HCT116 (cell line): ENCODE results near the gene TTC21B. TPM values are rescaled to one million over a fixed set of nuclear protein-coding genes. Genes with fewer than 3 reads are reported as not detected.

Experiments
- ATAC-seq: fragments of 200-7000 bp; cut with Tn5 transposase; 2 replicates; pipeline ENCODE4 v1.9.1; 2020; ENCODE audit warnings: mild to moderate bottlenecking, moderate library complexity
- BruUV-seq: library from RNA; stranded (reverse); fragments of 400-500 nt; replicated peaks from 2 replicates; lab custom pipeline; 2021; lab: Mats Ljungman, UMichigan
- CTCF ChIA-PET: fragments of 300-600 bp; sonication (Branson Sonifier 250); formaldehyde crosslinking; loops from one replicate; lab custom pipeline; 2021; ENCODE audit warnings: antibody characterized with exemption; lab: Charles Lee
- POLR2A ChIA-PET: fragments of 300-600, 350-600 bp; sonication (Branson Sonifier 250); formaldehyde crosslinking; loops from one replicate; lab custom pipeline; 2021; ENCODE audit warnings: antibody characterized with exemption; lab: Charles Lee
- RAD21 ChIA-PET, 2 experiments: fragments of 300-600 bp; sonication (Branson Sonifier 250); formaldehyde crosslinking; loops; one replicate each; lab custom pipeline; 2023; ENCODE audit warnings: low total read pairs in 2 of 2; ENCODE audit not compliant: uncharacterized antibody in 2 of 2, unreplicated experiment in 2 of 2, low non-redundant PET in 1 of 2; lab: Charles Lee
- DNase-seq: peaks from one replicate; pipeline ENCODE4 v3.0.0-alpha.2; 2010; ENCODE audit warnings: low read depth, low spot score
- H2AFZ ChIP-seq: fragments of 200-600 bp; shearing (Covaris generic), sonication (generic); 2 replicates; pipeline ENCODE4 v1.6.1; 2017; ENCODE audit warnings: low read depth, mixed run types, mixed read lengths, antibody characterized with exemption, low read length; ENCODE audit not compliant: poor library complexity, severe bottlenecking
- H3K27ac ChIP-seq: 2 replicates; pipeline ENCODE4 v1.5.1; 2012; ENCODE audit warnings: low read depth, low read length
- H3K27me3 ChIP-seq: fragments of 200-600 bp; sonication (generic); 2 replicates; pipeline ENCODE4 v1.6.1; 2016; ENCODE audit warnings: mixed run types, low read length, mixed read lengths; ENCODE audit not compliant: insufficient read depth
- H3K36me3 ChIP-seq, 2 experiments: fragments of 200-500 bp in 1 of 2; fragments of 200-600 bp in 1 of 2; sonication (Bioruptor generic) in 1 of 2; sonication (generic) in 1 of 2; 2 replicates each; pipeline versions ENCODE4 v1.5.1 to v1.6.1; 2014 to 2016; ENCODE audit warnings: low read length in 2 of 2, inconsistent platforms in 1 of 2, mixed read lengths in 1 of 2, mixed run types in 1 of 2; ENCODE audit not compliant: insufficient read depth in 2 of 2, control insufficient read depth in 1 of 2
- H3K4me1 ChIP-seq, 2 experiments: fragments of 200-600 bp in 1 of 2; sonication (generic) in 1 of 2; 2 replicates each; pipeline versions ENCODE4 v1.5.1 to v1.6.1; 2012 to 2017; ENCODE audit warnings: low read length in 2 of 2, inconsistent platforms in 1 of 2, mild to moderate bottlenecking in 1 of 2, mixed read lengths in 1 of 2, mixed run types in 1 of 2, moderate library complexity in 1 of 2; ENCODE audit not compliant: insufficient read depth in 2 of 2, control insufficient read depth in 1 of 2
- H3K4me2 ChIP-seq: fragments of 200-600 bp; sonication (generic); 2 replicates; pipeline ENCODE4 v1.6.1; 2017; ENCODE audit warnings: mixed run types, low read length, mixed read lengths
- H3K4me3 ChIP-seq, 2 experiments: fragments of 200-600 bp in 1 of 2; sonication (generic) in 1 of 2; replicated peaks in 1 of 2; 2 replicates each; pipeline ENCODE4 v1.5.1; 2011 to 2016; ENCODE audit warnings: low read length in 2 of 2, control low read depth in 1 of 2, low read depth in 1 of 2, mild to moderate bottlenecking in 1 of 2, mixed read lengths in 1 of 2, mixed run types in 1 of 2
- H3K79me2 ChIP-seq: fragments of 200-600 bp; sonication (generic); 2 replicates; pipeline ENCODE4 v1.6.1; 2017; ENCODE audit warnings: mild to moderate bottlenecking, mixed run types, low read length, moderate library complexity, mixed read lengths; ENCODE audit not compliant: insufficient read depth
- H3K9ac ChIP-seq: fragments of 200-600 bp; sonication (generic); 2 replicates; pipeline ENCODE4 v1.6.1; 2016; ENCODE audit warnings: low read length, mixed read lengths
- H3K9me2 ChIP-seq: fragments of 200-600 bp; sonication (generic), shearing (Covaris generic); 2 replicates; pipeline ENCODE4 v1.6.1; 2017; ENCODE audit warnings: mixed run types, mild to moderate bottlenecking, moderate library complexity; ENCODE audit not compliant: insufficient read depth
- H3K9me3 ChIP-seq, 2 experiments: fragments of 200-500 bp in 1 of 2; fragments of 200-600 bp in 1 of 2; sonication (Bioruptor generic) in 1 of 2; sonication (generic) in 1 of 2; 2 replicates each; pipeline ENCODE4 v1.6.1; 2014 to 2017; ENCODE audit warnings: low read length in 2 of 2, mixed read lengths in 2 of 2, inconsistent platforms in 1 of 2, low read depth in 1 of 2, mild to moderate bottlenecking in 1 of 2, mixed run types in 1 of 2, moderate library complexity in 1 of 2; ENCODE audit not compliant: control insufficient read depth in 1 of 2, insufficient read depth in 1 of 2
- H4K20me1 ChIP-seq: fragments of 200-600 bp; sonication (generic), shearing (Covaris generic); 2 replicates; pipeline ENCODE4 v1.6.1; 2017; ENCODE audit warnings: mixed run types, mild to moderate bottlenecking, moderate library complexity; ENCODE audit not compliant: insufficient read depth
- ATF3 ChIP-seq: IDR thresholded peaks from 2 replicates; pipeline ENCODE4 v1.6.1; 2012
- CEBPB ChIP-seq: IDR thresholded peaks from 2 replicates; pipeline ENCODE4 v1.6.1; 2012; ENCODE audit warnings: low read depth
- CTCF ChIP-seq, 3 experiments: fragments of 200-600 bp in 1 of 3; sonication (generic) in 1 of 3; IDR thresholded peaks in 2 of 3; conservative IDR thresholded peaks in 1 of 3; 2 replicates each; pipeline ENCODE4 v1.5.1; 2012 to 2017; ENCODE audit warnings: low read depth in 2 of 3, low read length in 2 of 3, antibody characterized with exemption in 1 of 3, borderline replicate concordance in 1 of 3, control low read depth in 1 of 3, mild to moderate bottlenecking in 1 of 3, mixed read lengths in 1 of 3, mixed run types in 1 of 3, moderate library complexity in 1 of 3; ENCODE audit not compliant: insufficient read depth in 1 of 3
- JUND ChIP-seq: IDR thresholded peaks from 2 replicates; pipeline ENCODE4 v1.6.1; 2012
- POLR2A ChIP-seq: IDR thresholded peaks from 2 replicates; pipeline ENCODE4 v1.7.0; 2011; ENCODE audit warnings: borderline replicate concordance; ENCODE audit not compliant: insufficient read depth, insufficient read length; ENCODE audit errors: extremely low read depth
- REST ChIP-seq: IDR thresholded peaks from 2 replicates; pipeline ENCODE4 v1.6.1; 2012; ENCODE audit warnings: low read depth
- SP1 ChIP-seq: IDR thresholded peaks from 2 replicates; pipeline ENCODE4 v1.6.1; 2012; ENCODE audit warnings: low read depth
- SRF ChIP-seq: IDR thresholded peaks from 2 replicates; pipeline ENCODE4 v1.6.1; 2012; ENCODE audit warnings: low read depth
- TCF7L2 ChIP-seq: IDR thresholded peaks from 2 replicates; pipeline ENCODE4 v1.7.0; 2011; ENCODE audit warnings: borderline replicate concordance, inconsistent platforms; ENCODE audit not compliant: insufficient read depth, insufficient read length; ENCODE audit errors: extremely low read depth
- YY1 ChIP-seq: IDR thresholded peaks from 2 replicates; pipeline ENCODE4 v1.6.1; 2011; ENCODE audit warnings: low read length, low read depth, moderate library complexity, mild to moderate bottlenecking; ENCODE audit not compliant: insufficient replicate concordance; ENCODE audit errors: extremely low read depth
- ZNF274 ChIP-seq: fragments of 200-500 bp; sonication (Bioruptor generic); IDR thresholded peaks from 2 replicates; pipeline ENCODE4 v1.6.1; 2014; ENCODE audit warnings: mild to moderate bottlenecking, low read depth, low read length, inconsistent platforms
- intact Hi-C: fragments of 100-400 bp; cut with micrococcal nuclease; formaldehyde crosslinking; loops from 2 replicates; pipeline ENCODE4 v1.10.0; 2022
- total RNA-seq: library from RNA; stranded (reverse); gene quantifications from one replicate; pipeline ENCODE4 v1.2.1, GENCODE V29; 2021; ENCODE audit not compliant: unreplicated experiment

Gene TTC21B
- total RNA-seq, 1 experiment from 2014 or later: 12.2 TPM

GRCh38 chr2:165893556-165893955, 60.0 kb downstream of the TTC21B start:
- no peaks in the 10 kb centered on the region for H3K9me2 ChIP-seq
- H3K36me3 ChIP-seq: peaks cover 4 to 9% of the 10 kb centered on the region in 2 experiments; a peak in 1 of 4 replicates

More at GRCh38 chr2:165893556-165893955, 60.0 kb downstream of the TTC21B start:
- H4K20me1 ChIP-seq: no peaks in the 10 kb centered on the region
- CTCF ChIA-PET: interaction anchor here (1.1 kb wide), 1 partner anchor 19 kb away, joined by 3 read pairs; no protein-coding TSS in a partner anchor
- H3K27me3 ChIP-seq: no peaks in the 10 kb centered on the region
- no peaks in the 10 kb centered on the region for H3K4me1 ChIP-seq
- H3K4me3 ChIP-seq: no peak overlapping the region
- H2AFZ ChIP-seq: no peak overlapping the region
- BruUV-seq: no TSS peak
- RAD21 ChIA-PET: no interaction called here
- TF ChIP-seq ZNF274: no peak
- TF ChIP-seq REST: no peak
- no peak for TF ChIP-seq YY1
- no peak for TF ChIP-seq CEBPB
- no peak for TF ChIP-seq SP1
- TF ChIP-seq JUND: no peak
- TF ChIP-seq ATF3: no peak
- no peak for TF ChIP-seq CTCF (IDR thresholded peaks at IDR 0.05 in 2 of 3, conservative IDR thresholded peaks at IDR 0.05 in 1 of 3; ENCODE audit: borderline replicate concordance in 1 of 3, insufficient read depth in 1 of 3, low read depth in 2 of 3, low read length in 2 of 3)
- TF ChIP-seq SRF: no peak
- TF ChIP-seq TCF7L2: no peak
- TF ChIP-seq POLR2A: no peak
- ATAC-seq: no peak
- no peaks in the 10 kb centered on the region for H3K9me3 ChIP-seq
- H3K79me2 ChIP-seq: no peaks in the 10 kb centered on the region
- no peak for DNase-seq
- POLR2A ChIA-PET: no interaction called here
- H3K27ac ChIP-seq: no peak overlapping the region
- no peak overlapping the region for H3K9ac ChIP-seq
- intact Hi-C loops: no loop called here
- no peak overlapping the region for H3K4me2 ChIP-seq
